SK-N-DZ (cell line): ENCODE data around the gene IL17RD. TPM values are rescaled to one million over a fixed set of nuclear protein-coding genes. Genes with fewer than 3 reads are reported as not detected.

Experiments used
- DNase-seq: peaks from one replicate; pipeline ENCODE4 v3.0.0-alpha.2; 2015; ENCODE audit warnings: low spot score
- polyA plus RNA-seq, 2 experiments: library from polyadenylated mRNA; depleted of rRNA; stranded (reverse); fragments of >200 nt; gene quantifications; 2 replicates each; pipeline ENCODE4 v1.2.3, GENCODE V29; 2014

The IL17RD gene
- 3.6 and 4.4 TPM in 2 replicates for polyA plus RNA-seq (2014; cell fraction: cytosol; rRNA removed)
- polyA plus RNA-seq (2014; cell fraction: nucleus; rRNA removed) = 3.4 and 4.4 TPM in 2 replicates

DNA sequence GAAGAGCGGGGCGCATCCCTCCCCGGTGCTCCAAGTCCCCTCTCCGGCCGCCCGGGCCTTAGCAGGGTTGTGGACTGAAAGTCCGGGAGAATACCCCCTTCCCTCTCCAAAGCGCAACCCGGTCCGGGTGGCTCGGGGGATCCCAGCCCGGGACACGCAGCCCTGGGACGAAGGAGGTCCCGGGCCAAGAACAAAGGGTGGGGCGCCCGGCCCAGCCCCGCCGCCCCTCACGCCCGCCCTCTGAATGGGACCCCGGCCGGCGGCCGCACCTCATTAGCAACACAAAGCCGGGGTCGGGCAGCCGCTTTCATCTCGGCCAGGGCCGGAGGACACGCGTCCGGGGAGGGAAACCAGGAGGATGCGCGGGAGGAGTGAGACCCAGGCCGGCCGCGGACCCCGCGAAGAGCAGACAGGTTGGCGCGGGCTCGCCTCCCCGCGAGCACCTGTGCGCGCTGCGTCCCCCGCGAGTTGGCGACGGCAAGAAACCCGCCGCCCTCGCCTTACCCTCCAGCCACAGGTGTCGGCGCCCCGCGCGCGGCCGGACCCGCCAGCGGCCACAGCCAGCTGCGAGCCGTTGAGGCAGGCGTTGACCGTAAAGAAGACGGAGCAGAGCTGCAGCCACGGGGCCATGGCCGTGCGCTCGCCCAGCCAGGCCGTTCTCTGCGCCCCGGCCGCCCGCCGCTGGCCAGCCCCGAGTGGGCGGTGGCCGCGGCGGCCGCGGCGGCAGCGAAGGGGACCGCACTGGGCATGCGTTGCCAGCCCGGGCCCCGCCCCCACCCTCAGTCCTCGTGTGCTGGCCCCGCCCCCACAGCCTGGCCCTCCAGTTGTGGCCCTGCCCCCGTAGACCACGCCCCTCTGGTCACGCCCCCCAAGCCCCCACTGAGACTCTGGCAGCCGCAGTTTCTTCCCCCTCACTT lies at the start of gene IL17RD:
IL17RD (minus strand) TSS at position 697 of the 917 bp plus-strand sequence; CDS start at position 630, 67 bp downstream.
- DNase-seq = peak; percentile 64

DNA sequence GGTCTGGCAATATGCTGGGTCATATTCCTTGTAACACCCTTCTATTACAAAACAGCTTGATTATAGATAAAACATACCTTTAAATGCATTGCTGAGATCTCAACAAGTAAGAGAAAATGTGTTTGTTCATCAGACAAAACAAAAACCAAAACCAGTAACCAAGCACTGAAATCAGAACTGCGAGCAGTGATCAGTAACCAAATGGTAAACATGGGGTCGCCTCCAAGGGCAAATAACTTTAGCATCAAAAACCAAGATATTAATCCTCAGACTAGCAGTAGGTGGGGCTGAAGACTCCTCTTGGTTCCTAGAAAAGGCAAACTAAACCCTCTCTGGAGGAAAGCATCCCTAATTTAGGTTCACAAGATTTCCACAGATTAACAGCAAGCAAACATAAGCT lies 41.3 kb upstream of the IL17RD start:
- DNase-seq = no peak

DNA sequence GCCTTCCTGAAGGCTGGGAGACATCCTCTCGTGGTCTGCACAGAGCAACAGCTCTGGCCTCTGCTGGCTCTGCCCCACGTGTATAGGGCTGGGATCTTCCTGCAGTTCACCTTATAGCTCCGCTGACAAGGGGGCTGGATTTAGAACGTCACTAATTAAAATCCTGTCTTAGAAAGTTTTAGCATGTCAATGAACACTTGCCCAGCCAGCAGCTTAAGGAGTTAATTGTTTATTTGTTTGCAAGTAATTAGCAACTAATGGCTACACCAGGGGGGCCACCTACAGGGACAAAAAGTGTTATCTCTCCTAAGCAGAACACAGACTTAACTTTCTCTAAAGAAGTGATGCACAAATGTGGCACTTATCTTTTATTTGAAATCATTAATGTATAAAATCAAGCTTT lies 34.7 kb upstream of the IL17RD start, which contains the start of gene HESX1:
HESX1 (minus strand) TSS at position 84 of the 403 bp plus-strand sequence; CDS start at position 24, 60 bp downstream.
- no peak for DNase-seq

DNA sequence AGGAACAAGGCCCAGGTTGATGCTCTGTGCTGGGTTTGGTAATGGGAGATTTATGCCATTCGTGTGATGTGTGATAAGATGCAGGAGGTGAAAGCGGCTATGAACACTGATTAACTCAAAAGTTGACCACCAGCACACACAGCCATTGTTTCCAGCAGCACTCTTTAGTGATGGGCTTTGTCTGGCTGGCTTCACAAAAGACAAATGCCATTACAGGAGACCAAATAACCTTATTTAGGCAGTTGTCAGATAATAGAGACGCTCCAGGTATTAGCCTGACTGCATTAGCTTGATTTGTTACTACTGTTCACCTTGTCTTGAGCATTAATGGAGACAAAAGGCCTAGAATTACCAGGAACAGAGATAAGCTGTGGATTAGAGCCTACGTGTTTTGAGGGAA lies 29.5 kb upstream of the IL17RD start:
- peak; percentile 51 for DNase-seq

DNA sequence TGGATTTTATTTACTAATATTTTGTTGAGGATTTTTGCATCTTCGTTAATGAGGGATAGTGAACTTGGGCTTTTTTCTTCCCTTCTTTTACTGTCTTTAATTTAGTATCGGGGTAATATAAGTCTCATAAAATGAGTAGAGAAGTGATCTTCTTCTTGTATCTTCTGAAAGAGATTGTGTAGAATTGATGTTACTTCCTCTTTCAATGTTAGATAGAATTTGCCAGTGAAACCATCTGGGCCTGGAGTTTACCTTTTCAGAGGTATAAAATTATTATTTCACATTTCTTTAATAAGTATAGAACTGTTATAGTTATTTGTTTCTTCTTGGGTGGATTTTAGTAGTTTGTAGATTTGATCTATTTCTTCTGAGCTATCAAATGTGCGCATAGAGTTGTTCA lies 26.9 kb upstream of the IL17RD start:
- DNase-seq = no peak

DNA sequence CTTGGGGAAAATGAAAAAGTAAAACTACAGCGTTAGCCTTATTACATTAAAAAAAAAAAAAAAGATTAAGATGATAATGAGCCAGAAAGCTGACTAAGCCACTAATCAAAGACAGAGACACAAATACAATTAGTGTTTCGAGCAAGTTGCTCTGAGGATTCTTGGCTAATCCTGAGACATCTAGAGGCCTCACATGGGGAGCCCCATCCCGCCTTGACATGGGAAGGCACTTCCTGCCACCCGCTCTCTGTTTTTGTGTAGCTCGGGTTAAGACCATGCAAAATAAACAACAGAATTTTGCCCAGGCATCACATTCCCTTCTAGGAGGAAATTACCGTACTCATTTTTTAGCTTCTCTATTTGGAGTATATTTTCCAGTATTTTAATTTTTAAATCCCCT lies 19.4 kb upstream of the IL17RD start:
- DNase-seq = no peak

DNA sequence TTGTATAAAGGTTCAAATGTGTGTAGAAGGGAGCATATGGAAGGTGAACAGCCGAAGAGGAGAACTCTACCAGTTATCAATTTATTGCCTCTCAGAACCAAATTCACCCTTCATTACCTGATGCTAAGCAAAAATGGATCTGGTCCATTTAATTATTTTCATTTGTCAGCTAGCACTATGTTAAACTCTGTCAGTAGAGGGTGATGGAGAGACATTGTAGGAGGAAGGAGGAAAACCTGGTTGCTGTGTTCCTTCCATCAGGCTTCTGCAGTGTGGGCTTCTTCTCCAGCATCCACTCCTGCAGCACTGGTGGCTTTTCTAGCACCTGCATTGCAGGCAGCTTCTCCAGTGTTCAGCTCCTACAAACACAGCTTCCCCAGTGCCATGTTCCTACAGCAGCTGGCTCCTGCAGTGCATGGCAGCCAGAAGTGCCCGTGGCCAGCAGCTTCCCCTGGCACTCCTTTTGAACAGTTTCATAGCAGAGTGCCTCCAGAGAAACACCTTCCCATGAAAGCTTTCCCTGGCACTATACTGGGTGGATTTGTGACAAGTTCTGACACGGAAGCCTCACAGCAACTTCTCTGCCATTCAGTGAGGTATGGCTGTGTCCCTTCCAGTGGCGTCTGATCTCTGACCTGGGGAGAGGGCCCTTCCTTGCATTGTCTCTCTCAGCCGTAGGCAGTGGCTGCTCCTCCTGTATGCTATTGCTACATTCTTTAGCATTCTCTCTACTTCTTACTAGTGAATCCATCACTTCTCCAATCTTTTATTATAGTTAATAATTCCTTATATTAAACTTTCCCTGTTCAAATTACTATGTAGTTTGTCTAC lies 14.6 kb upstream of the IL17RD start:
- DNase-seq = peak; percentile 47

DNA sequence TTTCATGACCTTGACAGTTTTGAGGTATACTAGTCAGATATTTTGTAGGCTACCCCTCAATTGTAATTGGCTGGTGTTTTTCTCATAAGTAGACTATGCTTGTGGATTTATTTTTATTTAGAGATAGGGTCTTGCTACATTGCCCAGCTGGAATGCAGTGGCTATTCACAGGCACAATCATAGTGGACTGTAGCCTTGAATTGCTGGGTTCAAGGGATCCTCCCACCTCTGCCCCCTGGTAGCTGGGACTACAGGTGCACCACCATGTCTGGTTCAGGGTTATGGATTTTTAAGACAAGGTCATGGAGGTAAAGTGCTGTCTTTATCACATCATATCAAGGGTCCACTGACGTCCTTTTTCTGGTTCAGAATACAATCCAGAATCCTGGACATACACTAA lies 10.9 kb upstream of the IL17RD start:
- DNase-seq = no peak

DNA sequence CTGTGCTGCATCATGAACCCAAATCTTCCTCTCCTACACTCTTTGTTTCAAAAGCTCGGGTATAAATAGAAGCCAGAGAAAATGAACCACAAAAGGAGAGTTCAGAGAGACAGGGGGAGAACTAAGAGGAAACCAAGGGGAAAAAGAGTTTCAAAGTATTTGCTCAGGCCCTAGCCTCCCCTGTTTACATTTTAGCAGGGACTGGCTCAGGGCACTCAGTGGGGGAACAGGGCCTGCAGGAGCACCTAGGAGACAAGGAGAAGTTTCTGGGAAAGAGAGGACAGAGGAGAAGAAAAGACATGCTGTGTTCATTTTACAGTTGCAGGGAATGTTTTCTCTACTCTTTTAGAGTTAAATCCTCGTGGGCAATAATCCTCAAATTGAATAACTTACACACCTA lies 8.5 kb upstream of the IL17RD start:
- no peak for DNase-seq

DNA sequence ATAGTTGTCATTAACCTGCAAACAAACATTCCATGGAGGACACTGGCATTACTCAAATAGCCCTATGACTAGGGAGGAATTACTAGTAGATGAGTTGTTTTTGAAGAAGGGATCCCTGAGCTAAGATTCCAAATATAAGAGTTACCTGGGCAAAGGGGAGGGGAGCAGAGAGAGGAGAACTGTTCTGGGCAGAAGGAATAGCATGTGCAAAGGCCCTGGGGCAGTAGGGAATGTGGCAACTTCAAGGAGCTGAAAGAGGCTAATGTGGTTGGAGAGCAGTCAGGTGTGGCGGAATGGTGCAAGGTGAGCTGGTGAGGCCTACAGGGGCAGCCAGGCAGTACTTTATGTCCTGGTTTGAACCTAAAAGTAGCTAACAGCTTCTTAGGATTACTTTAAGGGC lies 5.8 kb upstream of the IL17RD start:
- no peak for DNase-seq

DNA sequence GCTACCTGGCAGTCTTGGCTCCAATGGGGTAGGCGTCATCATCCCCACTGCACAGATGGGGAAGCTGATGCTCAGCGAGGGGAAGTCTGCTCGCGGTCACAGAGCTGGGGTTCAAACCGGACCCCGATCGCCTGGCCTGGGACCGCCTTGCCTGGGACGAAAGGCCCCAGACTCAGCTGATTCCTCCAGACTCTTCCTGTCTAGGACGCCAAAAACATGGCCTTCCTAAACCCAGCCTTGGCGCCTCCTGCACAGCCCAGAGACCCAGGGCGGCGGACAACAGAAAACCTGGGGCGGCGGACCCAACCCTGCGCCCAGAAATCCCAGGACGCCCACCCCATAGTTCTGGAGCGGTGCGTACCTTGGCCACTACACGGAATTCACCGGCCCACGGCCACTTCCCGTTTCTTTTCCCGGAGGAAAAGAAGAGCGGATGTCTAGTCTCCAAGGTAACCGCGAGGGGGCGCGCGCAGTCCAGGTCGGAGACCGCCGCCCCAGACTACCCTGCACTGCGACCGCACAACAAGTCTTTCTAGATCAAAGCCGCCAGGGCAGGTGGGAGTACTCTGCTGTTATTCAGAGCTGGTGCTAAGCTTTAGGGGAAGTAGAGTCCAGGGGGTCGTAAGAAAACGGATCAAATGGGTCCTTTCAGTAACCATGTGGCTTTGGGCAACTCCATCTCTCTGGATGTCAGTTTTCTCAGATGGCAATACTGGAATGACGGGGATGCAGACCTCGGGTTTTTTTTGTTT lies 4.9 kb upstream of the IL17RD start:
- peak; percentile 74 for DNase-seq

DNA sequence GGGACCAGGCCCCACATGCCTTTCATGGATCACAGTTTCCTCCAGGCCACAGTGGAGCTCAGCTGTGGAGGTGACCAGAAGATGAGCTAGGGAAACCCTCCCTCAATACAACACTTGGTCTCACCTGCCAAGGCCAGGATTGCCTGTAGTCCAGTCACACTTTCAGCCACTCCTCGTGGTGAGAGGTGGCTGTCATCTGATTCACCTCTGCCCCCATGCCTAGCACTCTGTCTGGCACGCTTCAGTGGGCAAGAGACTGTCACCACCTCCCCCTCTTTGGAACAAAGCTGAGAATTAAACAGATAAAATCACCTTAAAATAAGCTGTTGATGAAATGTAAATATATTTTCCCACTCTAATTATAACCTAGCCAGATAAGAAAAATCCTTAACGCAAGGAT lies 4.0 kb upstream of the IL17RD start:
- no peak for DNase-seq

DNA sequence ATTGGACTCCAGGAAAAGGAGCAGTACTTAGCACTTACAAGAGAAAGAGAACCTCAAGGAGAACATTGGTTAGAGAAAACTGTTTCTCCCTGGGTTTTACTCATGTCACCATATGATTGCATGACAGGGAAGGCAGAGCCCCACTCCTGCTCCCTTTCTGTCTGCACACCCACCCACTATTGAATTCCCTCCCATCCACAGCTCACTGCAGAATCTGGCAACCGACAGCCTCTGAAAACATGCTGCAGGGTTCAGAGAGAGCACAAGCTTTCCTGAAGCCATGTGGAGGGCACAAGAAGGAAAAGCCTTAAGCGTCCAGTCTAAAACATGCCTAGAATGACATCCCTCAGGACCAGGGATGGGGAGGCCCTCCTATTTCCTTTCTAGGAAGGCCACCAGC lies 3.0 kb upstream of the IL17RD start:
- DNase-seq = no peak

DNA sequence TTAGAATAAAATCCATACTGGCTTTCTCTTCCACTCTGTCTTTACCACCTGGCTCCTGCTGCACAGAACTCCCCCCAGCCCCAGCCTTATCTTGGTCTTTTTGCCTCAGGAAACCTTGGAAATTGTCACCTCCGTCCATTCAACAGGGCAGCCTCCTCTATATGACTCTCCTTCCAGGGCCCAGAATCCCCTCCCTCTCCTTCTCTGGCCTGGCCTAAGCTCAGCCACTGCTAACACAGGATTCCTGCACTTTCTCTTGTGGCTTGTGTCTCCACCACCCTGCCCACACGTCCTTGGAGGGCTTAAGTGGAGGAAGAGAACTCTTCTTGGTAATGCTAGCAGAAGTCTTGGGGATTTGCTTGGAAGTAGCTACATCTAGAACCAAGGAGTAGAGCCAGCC lies 1.5 kb upstream of the IL17RD start:
- DNase-seq = no peak

DNA sequence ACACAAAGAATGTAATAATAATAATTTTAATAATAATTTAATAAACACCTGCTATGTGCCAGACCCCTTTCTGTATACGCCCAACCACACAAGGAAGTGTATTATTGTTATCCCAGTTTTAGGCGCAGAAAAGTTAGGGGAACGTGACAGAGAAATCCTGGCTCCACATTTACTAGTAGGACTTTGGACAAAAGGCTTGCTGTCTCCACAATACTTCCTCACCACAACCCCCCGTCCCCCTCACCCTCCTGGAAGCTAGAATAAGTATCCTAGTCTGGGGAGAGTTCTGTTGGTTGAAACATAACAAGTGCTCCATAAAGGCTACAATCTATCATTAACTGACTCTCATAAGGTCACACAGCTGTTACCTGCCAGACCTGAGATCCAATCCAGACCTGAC lies 488 bp upstream of the IL17RD start:
- no peak for DNase-seq

DNA sequence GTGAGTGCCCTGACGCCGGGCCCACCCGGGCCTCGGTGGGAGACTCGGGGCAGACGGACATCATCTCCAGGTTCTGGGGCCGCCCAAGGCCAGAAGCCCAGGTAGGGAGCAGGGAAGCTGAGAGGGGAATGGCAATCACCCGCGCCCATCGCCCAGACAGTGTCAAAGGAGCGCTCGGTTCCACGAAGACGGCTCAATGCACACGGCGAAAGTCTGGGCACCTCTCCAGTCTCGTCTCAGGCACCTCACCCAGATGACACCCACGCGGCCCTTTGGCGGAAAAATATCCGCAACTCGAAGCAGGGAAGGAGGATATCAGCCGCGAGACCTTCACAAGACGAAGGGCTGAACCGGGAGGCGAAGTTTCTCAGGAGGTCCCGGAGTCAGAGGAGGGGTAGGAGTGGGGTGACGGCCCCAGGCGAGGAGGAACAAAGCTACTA lies 916 bp downstream of the IL17RD start:
- no peak for DNase-seq

DNA sequence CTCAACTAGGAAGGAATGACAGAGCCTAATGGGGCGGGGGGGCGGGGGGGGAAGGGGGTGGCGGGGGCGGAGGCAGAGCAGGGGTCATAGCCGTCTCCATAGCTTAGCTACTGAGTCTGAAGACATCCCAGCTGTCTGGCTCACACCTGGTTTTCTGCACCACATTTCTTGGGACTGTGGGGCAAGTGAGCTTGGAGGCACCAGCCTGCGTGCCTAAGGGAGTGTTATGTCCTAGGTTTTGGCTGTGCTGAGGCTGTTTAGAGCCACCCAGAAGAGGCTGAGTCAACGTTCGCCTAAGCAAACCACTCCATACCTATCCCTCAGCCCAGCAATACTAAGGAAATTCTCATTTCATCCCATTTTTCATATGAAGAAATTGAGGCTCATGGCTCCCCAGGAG lies 1.4 kb downstream of the IL17RD start:
- no peak for DNase-seq

DNA sequence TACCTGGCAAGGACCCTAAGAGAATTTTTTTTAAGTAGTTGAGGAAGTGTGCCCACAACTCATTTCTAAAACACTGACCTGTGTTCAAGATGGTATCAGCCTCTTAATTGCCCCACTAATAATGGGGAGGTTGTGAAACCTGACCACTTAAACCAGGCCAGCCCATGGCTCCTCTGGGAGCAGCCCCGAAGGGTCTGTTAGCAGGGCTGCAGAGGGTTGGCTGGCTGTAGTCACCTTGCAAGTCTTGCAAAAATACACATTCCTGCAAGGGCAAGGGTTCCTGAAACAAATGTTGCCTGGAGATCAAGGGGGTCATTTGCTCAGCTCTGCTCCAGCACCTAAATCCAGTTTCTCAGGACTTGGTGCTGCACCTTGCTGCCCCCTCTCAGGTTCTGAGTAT lies 3.2 kb downstream of the IL17RD start:
- no peak for DNase-seq

DNA sequence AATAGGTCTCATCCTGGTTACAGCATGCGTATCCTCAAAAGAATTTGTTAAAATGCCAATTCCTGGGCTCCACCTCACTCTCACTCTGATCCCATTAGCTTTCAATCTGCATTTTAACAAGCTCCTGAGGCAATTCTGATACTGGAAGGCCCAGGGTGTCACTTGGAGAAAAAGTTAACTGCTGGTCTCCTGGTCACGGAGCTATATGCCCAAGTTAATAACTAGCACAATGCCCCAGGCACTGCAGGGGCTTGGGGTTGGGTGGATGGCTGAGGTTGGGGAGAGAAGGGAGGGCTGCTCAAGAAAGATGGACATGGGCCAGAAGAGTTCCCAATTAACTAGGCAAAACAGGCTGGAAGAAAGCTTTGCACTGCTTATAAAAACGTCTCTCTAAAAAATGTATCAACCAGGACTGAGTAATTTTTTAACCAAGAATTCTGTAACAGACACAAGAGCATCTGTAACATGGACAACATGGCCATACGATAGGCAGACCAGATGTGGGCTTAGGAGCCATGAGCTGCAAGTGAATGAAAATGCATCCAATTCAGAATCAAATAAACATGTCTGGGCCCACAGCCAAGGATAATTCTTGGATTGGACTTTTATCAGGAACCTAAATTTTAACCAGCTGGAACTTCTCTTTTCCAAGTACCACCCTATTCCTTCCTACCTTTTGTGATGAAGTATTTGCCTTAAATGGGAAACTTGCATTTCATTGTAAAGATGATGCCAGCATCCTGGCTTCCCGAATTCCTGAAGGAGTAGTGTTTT lies 4.2 kb downstream of the IL17RD start:
- DNase-seq = no peak

DNA sequence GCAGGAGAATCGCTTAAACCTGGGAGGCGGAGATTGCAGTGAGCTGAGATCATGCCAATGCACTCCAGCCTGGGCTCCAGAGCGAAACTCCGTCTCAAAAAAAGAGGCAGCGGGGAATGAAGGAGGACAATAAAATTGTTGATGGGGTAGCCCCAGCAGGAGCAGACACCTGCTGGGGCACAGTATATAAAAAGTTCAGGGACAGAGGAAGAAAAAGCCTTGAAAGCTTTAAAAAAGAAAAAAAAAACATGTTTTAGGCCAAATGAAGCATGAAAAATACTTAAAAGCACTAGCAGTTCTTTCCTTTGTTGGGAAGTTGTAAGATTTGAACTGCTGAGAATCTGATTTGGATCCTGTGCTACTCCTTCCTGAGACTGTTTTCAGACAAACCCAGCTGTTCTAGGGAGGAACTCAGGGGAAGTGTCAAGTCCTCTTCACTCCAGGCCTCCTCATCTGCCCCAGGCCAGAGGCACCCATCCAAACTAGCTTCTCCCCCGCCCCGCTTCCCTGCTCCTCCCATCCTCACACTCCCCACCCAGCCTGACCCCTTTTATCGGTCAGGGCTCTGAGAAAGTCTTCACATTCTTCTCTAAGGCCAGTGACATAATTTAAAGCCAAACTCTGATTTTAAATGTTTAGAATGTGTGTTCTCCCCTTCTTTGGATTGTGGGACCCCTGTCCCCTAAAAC lies 4.9 kb downstream of the IL17RD start:
- DNase-seq = no peak
